ENCODE results near the gene SACS.

DNA sequence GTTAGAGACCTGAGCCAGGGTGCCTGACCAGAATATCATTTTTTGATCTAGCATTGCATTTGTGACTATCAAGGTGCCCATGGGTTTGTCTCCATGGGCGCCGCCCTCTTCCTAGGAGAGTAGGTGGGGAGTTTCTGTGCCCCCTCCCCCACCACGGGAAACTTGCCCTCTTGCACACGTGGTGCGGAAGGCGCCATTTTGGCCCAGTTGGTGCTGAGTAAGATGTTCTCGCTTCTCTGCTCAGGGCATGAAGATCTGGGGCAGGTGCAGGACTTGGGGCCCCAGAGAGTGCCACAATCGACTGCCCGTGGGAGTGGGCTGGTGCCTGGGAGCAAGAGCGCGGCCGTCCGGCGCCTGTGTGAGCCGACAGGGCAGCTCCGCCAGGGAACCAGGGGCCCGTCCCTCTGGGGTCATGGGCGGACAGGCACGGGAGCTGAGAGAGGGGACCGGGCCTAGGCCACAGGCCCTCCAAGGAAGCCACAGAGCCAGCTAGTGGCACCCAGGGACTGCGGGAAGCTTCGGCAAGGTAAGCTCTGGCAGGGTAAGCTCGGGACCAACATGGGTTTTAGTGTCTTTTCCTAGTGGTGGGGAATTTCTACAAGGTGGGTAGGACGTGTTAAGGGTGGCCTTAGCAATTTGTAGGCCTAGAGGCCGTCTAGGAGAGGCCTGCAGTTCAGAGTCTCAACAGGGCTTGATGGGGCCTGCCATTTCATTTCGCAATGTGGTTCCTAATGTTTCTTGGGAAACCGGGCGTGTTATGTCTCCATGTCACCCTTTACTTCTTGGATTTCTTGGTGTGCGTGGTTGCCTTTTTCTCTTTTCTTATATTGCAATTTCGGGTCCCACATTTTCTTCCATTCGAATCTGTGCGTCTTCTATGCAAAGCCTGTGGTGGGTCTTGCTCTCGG lies 14.5 kb downstream of the SACS start:
- TF ChIP-seq CTCF (IDR thresholded peaks at IDR 0.05) (no peak), EZH2 (IDR thresholded peaks at IDR 0.05; ENCODE audit: borderline replicate concordance, insufficient read depth, low read depth, low read length, poor library complexity, severe bottlenecking) (no peak)
